ENCODE measurements around the gene AGO3.

GRCh38 chr1:36119456-36119855 lies 188.6 kb downstream of the AGO3 start:
- TF ChIP-seq CTCF (IDR thresholded peaks at IDR 0.05) (no peak), POLR2A (IDR thresholded peaks at IDR 0.05) (no peak), EP300 (IDR thresholded peaks at IDR 0.05) (no peak)

Measured in suprapubic skin (tissue), 3 donors.